Neural cell (in vitro differentiated cells): ENCODE results near the gene FMO2. TPM values are rescaled to one million over a fixed set of nuclear protein-coding genes. Genes with fewer than 3 reads are reported as not detected.

Experiments used
- H2AFZ ChIP-seq: fragments of 200-600, 300-800 bp; sonication (generic), shearing (Covaris generic); 2 replicates; pipeline ENCODE4 v1.6.0; 2014; ENCODE audit warnings: low read depth, mild to moderate bottlenecking, antibody characterized with exemption, low read length, moderate library complexity
- H3F3A ChIP-seq: fragments of 200-600 bp; shearing (Covaris generic); 2 replicates; pipeline ENCODE4 v1.6.1; 2016; ENCODE audit warnings: mild to moderate bottlenecking, moderate library complexity, mixed read lengths, antibody characterized with exemption, low read length; ENCODE audit not compliant: insufficient read depth, poor library complexity, severe bottlenecking
- H3K27ac ChIP-seq: fragments of 200-600, 300-800 bp; sonication (generic), shearing (Covaris generic); 2 replicates; pipeline ENCODE4 v1.5.1; 2014; ENCODE audit warnings: mild to moderate bottlenecking, low read length, moderate library complexity
- H3K27me3 ChIP-seq: fragments of 300-800, 200-600 bp; sonication (generic), shearing (Covaris generic); 2 replicates; pipeline ENCODE4 v1.6.0; 2014; ENCODE audit warnings: mild to moderate bottlenecking, low read depth, low read length, moderate library complexity; ENCODE audit not compliant: insufficient read depth
- H3K36me3 ChIP-seq: fragments of 300-800, 200-600 bp; sonication (generic), shearing (Covaris generic); 2 replicates; pipeline ENCODE4 v1.5.1; 2014; ENCODE audit warnings: mild to moderate bottlenecking, antibody characterized with exemption, low read length, moderate library complexity; ENCODE audit not compliant: insufficient read depth
- H3K4me2 ChIP-seq: fragments of 300-800, 200-600 bp; sonication (generic), shearing (Covaris generic); 2 replicates; pipeline ENCODE4 v1.6.0; 2014; ENCODE audit warnings: mild to moderate bottlenecking, low read length
- H3K4me3 ChIP-seq: fragments of 300-800, 200-600 bp; sonication (generic), shearing (Covaris generic); 2 replicates; pipeline ENCODE4 v1.5.1; 2014; ENCODE audit warnings: mild to moderate bottlenecking, low read length, moderate library complexity
- H3K79me2 ChIP-seq: fragments of 200-600 bp; shearing (Covaris generic); replicated peaks from 2 replicates; pipeline ENCODE4 v1.6.0; 2014; ENCODE audit warnings: mild to moderate bottlenecking, low read length, moderate library complexity; ENCODE audit not compliant: insufficient read depth
- H3K9ac ChIP-seq: fragments of 300-800, 200-600 bp; sonication (generic), shearing (Covaris generic); 2 replicates; pipeline ENCODE4 v1.6.1; 2016; ENCODE audit warnings: mild to moderate bottlenecking, low read length, mixed read lengths
- H3K9me2 ChIP-seq: fragments of 200-600 bp; shearing (Covaris generic); 2 replicates; pipeline ENCODE4 v1.6.1; 2016; ENCODE audit warnings: mild to moderate bottlenecking, low read length, mixed read lengths; ENCODE audit not compliant: insufficient read depth
- H3K9me3 ChIP-seq: fragments of 200-600, 300-800 bp; sonication (generic), shearing (Covaris generic); 2 replicates; pipeline ENCODE4 v1.6.1; 2016; ENCODE audit warnings: mild to moderate bottlenecking, mixed run types, low read length, moderate library complexity, mixed read lengths
- H4K20me1 ChIP-seq: fragments of 200-600 bp; shearing (Covaris generic); 2 replicates; pipeline ENCODE4 v1.6.1; 2016; ENCODE audit warnings: mild to moderate bottlenecking, mixed run types; ENCODE audit not compliant: insufficient read depth
- CTCF ChIP-seq: fragments of 450-650 bp; IDR thresholded peaks from 2 replicates; pipeline ENCODE4 v1.5.1; 2014; ENCODE audit warnings: antibody characterized with exemption, mild to moderate bottlenecking, moderate library complexity; ENCODE audit not compliant: poor library complexity, severe bottlenecking
- EP300 ChIP-seq: fragments of 450-650 bp; conservative IDR thresholded peaks from 2 replicates; pipeline ENCODE4 v1.6.1; 2014; ENCODE audit warnings: antibody characterized with exemption, mild to moderate bottlenecking, moderate library complexity; ENCODE audit not compliant: poor library complexity, severe bottlenecking
- EZH2 ChIP-seq: fragments of 200-600, 300-800 bp; shearing (Covaris generic), sonication (generic); IDR thresholded peaks from 2 replicates; pipeline ENCODE4 v1.6.1; 2014; ENCODE audit warnings: antibody characterized with exemption, low read length, borderline replicate concordance, mild to moderate bottlenecking; ENCODE audit not compliant: insufficient read depth, poor library complexity, severe bottlenecking
- MXI1 ChIP-seq: fragments of 450-650 bp; conservative IDR thresholded peaks from 2 replicates; pipeline ENCODE4 v1.6.1; 2014; ENCODE audit warnings: antibody characterized with exemption, mild to moderate bottlenecking; ENCODE audit not compliant: poor library complexity, severe bottlenecking
- POLR2AphosphoS5 ChIP-seq: IDR thresholded peaks from 2 replicates; pipeline ENCODE4 v1.6.1; 2012
- RAD21 ChIP-seq: fragments of 450-650 bp; conservative IDR thresholded peaks from 2 replicates; pipeline ENCODE4 v1.6.1; 2014; ENCODE audit warnings: antibody characterized with exemption, mild to moderate bottlenecking, moderate library complexity
- SMC3 ChIP-seq: fragments of 450-650 bp; conservative IDR thresholded peaks from 2 replicates; pipeline ENCODE4 v1.6.1; 2014; ENCODE audit warnings: antibody characterized with exemption, mild to moderate bottlenecking, moderate library complexity; ENCODE audit not compliant: poor library complexity
- TAF1 ChIP-seq: IDR thresholded peaks from 2 replicates; pipeline ENCODE4 v1.6.1; 2012; ENCODE audit warnings: low read depth
- polyA plus RNA-seq: library from polyadenylated mRNA; depleted of rRNA; stranded (reverse); fragments of >200 nt; gene quantifications from 2 replicates; pipeline ENCODE4 v1.2.3, GENCODE V29; 2014
- TF ChIP-seq, protein P1 (sequence below): IDR thresholded peaks from 2 replicates; pipeline ENCODE4 v1.6.1; 2012; ENCODE audit warnings: borderline replicate concordance

Gene FMO2
- polyA plus RNA-seq, 1 donor from 2014 or later: not detected

DNA sequence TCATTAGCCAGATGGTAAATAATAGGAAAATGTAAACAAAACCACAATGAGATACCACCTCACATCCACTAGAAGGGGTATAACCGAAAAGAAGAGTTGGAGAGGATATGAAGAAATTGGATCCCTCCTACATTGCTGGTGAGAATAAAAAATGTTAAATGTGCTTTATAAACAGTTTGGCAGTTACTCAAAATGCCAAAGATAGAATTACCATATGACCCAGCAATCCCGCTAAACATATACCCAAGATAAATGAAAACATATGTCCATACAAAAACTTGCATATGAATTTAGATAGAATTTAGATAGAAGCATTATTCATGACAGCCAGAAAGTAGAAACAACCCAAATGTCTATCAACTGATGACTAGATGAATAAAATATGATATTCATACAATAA lies 4.4 kb upstream of the FMO2 start:
- Histone ChIP-seq H2AFZ (no peak overlapping the region), H3K4me2 (no peak overlapping the region), H3K9me3 (no peaks in the 10 kb centered on the region), H3K27ac (no peak overlapping the region), H3F3A (no peaks in the 10 kb centered on the region), H3K9me2 (no peaks in the 10 kb centered on the region), H3K79me2 (no peaks in the 10 kb centered on the region), H3K27me3 (no peaks in the 10 kb centered on the region), H3K4me3 (no peak overlapping the region), H3K9ac (no peak overlapping the region), H4K20me1 (no peaks in the 10 kb centered on the region), H3K36me3 (no peaks in the 10 kb centered on the region)
- TF ChIP-seq TAF1 (no peak), CTCF (no peak), EP300 (no peak), MXI1 (no peak), SMC3 (no peak), EZH2 (no peak), RAD21 (no peak), POLR2AphosphoS5 (no peak)
- TF ChIP-seq, protein P1, sequence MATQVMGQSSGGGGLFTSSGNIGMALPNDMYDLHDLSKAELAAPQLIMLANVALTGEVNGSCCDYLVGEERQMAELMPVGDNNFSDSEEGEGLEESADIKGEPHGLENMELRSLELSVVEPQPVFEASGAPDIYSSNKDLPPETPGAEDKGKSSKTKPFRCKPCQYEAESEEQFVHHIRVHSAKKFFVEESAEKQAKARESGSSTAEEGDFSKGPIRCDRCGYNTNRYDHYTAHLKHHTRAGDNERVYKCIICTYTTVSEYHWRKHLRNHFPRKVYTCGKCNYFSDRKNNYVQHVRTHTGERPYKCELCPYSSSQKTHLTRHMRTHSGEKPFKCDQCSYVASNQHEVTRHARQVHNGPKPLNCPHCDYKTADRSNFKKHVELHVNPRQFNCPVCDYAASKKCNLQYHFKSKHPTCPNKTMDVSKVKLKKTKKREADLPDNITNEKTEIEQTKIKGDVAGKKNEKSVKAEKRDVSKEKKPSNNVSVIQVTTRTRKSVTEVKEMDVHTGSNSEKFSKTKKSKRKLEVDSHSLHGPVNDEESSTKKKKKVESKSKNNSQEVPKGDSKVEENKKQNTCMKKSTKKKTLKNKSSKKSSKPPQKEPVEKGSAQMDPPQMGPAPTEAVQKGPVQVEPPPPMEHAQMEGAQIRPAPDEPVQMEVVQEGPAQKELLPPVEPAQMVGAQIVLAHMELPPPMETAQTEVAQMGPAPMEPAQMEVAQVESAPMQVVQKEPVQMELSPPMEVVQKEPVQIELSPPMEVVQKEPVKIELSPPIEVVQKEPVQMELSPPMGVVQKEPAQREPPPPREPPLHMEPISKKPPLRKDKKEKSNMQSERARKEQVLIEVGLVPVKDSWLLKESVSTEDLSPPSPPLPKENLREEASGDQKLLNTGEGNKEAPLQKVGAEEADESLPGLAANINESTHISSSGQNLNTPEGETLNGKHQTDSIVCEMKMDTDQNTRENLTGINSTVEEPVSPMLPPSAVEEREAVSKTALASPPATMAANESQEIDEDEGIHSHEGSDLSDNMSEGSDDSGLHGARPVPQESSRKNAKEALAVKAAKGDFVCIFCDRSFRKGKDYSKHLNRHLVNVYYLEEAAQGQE: no peak

DNA sequence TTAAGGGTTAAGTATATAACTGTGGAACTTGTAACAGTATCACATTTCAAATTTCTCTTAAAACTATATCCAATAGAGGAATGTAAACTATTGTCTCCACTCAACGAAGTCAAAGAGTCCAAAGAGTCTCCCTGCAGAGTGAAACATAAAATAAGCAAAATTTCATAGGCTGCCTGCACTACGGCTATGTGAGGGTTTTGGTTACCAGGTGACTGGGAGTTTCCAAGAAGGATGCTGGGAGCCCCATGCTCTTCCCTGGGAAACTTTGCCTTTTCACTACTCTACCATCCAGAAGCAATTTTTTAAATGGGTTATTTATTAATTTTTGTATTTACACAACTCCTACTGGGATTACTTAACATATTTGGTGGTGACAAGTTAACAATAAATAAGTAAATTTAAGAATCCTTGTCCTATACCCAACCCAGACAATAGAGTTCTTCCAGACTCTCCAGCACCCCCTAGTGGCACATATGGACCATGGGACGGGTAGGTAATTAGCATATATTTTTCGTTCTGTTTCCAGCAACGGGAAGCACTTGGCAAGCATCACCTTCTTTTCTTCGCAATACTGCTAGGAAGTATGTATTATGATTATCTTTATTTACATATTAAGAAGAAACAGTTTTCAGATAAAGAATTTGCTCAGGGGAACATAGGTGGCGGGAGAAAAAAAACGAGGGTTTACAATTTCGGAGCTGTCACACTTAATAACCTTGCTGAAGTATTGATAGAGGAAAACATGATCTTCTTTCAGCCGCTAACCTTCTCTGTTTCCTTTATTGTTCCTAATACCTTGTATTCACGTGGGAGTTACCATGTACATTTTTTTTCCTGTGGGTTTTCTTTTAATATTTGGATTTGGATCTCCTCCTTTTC lies 3.5 kb downstream of the FMO2 start:
- H3K79me2 ChIP-seq: no peaks in the 10 kb centered on the region
- no peaks in the 10 kb centered on the region for H3K36me3 ChIP-seq
- H3F3A ChIP-seq: no peaks in the 10 kb centered on the region
- H3K9ac ChIP-seq: no peak overlapping the region
- no peaks in the 10 kb centered on the region for H4K20me1 ChIP-seq
- H3K4me3 ChIP-seq: no peak overlapping the region
- no peaks in the 10 kb centered on the region for H3K27me3 ChIP-seq
- H3K4me2 ChIP-seq: no peak overlapping the region
- H3K9me2 ChIP-seq: no peaks in the 10 kb centered on the region
- no peaks in the 10 kb centered on the region for H3K9me3 ChIP-seq
- TF ChIP-seq MXI1: no peak
- TF ChIP-seq, protein P1: no peak
- TF ChIP-seq EZH2: no peak
- no peak for TF ChIP-seq POLR2AphosphoS5
- TF ChIP-seq EP300: no peak
- no peak for TF ChIP-seq TAF1
- peak; percentile 17 for TF ChIP-seq CTCF
- TF ChIP-seq RAD21: no peak
- no peak for TF ChIP-seq SMC3
- H3K27ac ChIP-seq: no peak overlapping the region
- H2AFZ ChIP-seq: no peak overlapping the region
